DND-41 (cell line): ENCODE measurements around the gene HPCAL1.

ENCODE experiments used
- ATAC-seq: fragments of 200-7000 bp; cut with Tn5 transposase; 3 replicates; pipeline ENCODE4 v1.9.1; 2021; ENCODE audit warnings: low read depth; ENCODE audit not compliant: insufficient read depth
- DNase-seq: peaks from one replicate; pipeline ENCODE4 v3.0.0-alpha.2; 2020
- H2AFZ ChIP-seq: 2 replicates; pipeline ENCODE4 v1.6.0; 2012; ENCODE audit warnings: low read depth, low read length
- H3K27ac ChIP-seq: 2 replicates; pipeline ENCODE4 v1.5.1; 2012; ENCODE audit warnings: low read length, inconsistent platforms
- H3K27me3 ChIP-seq: fragments of 200-600 bp; sonication (generic); 2 replicates; pipeline ENCODE4 v1.6.0; 2012; ENCODE audit warnings: low read length, mild to moderate bottlenecking, inconsistent platforms; ENCODE audit not compliant: insufficient read depth, poor library complexity
- H3K36me3 ChIP-seq: 2 replicates; pipeline ENCODE4 v1.5.1; 2012; ENCODE audit warnings: low read length, inconsistent platforms; ENCODE audit not compliant: insufficient read depth
- H3K4me1 ChIP-seq: 2 replicates; pipeline ENCODE4 v1.5.1; 2012; ENCODE audit warnings: mild to moderate bottlenecking, low read length; ENCODE audit not compliant: insufficient read depth
- H3K4me2 ChIP-seq: 2 replicates; pipeline ENCODE4 v1.6.0; 2012; ENCODE audit warnings: mild to moderate bottlenecking, moderate library complexity, low read length, inconsistent platforms; ENCODE audit not compliant: insufficient read depth
- H3K4me3 ChIP-seq, 2 experiments: fragments of 200-600 bp in 1 of 2; shearing (Covaris generic) in 1 of 2; 2 replicates each; pipeline ENCODE4 v1.5.1; 2012 to 2016; ENCODE audit warnings: inconsistent platforms in 2 of 2, low read length in 2 of 2, mild to moderate bottlenecking in 2 of 2, low read depth in 1 of 2, moderate library complexity in 1 of 2
- H3K79me2 ChIP-seq: 2 replicates; pipeline ENCODE4 v1.6.0; 2012; ENCODE audit warnings: low read length, inconsistent platforms; ENCODE audit not compliant: insufficient read depth
- H3K9ac ChIP-seq: 2 replicates; pipeline ENCODE4 v1.6.0; 2012; ENCODE audit warnings: low read depth, mild to moderate bottlenecking, inconsistent platforms, low read length, moderate library complexity
- H3K9me3 ChIP-seq: 2 replicates; pipeline ENCODE4 v1.5.1; 2012; ENCODE audit warnings: low read length, moderate library complexity, mild to moderate bottlenecking, inconsistent platforms; ENCODE audit not compliant: insufficient read depth, severe bottlenecking
- H4K20me1 ChIP-seq: 2 replicates; pipeline ENCODE4 v1.6.0; 2012; ENCODE audit warnings: low read length; ENCODE audit not compliant: insufficient read depth
- CTCF ChIP-seq: IDR thresholded peaks from 2 replicates; pipeline ENCODE4 v1.5.1; 2012; ENCODE audit warnings: borderline replicate concordance, low read length, moderate library complexity, mild to moderate bottlenecking; ENCODE audit not compliant: poor library complexity, severe bottlenecking; ENCODE audit errors: extremely low read depth
- EZH2 ChIP-seq: IDR thresholded peaks from 3 replicates; pipeline ENCODE4 v1.6.1; 2012; ENCODE audit warnings: borderline replicate concordance, low read depth, mild to moderate bottlenecking, moderate library complexity, low read length, inconsistent platforms; ENCODE audit not compliant: severe bottlenecking

The HPCAL1 gene

GRCh38 chr2:10271946-10272345, 30.8 kb upstream of the HPCAL1 start:
- H3K4me3 ChIP-seq, result no peak overlapping the region
- no peaks in the 10 kb centered on the region for H3K36me3 ChIP-seq
- H3K27me3 ChIP-seq, result peaks cover 3% of the 10 kb centered on the region
- DNase-seq (no peak), ATAC-seq (no peak)
- no peaks in the 10 kb centered on the region for H3K9me3 ChIP-seq
- H3K79me2 ChIP-seq, result no peaks in the 10 kb centered on the region
- H3K27ac ChIP-seq, result no peak overlapping the region
- H2AFZ ChIP-seq, result no peak overlapping the region
- no peak overlapping the region for H3K4me2 ChIP-seq
- no peak overlapping the region for H3K9ac ChIP-seq
- TF ChIP-seq CTCF, result no peak
- no peak for TF ChIP-seq EZH2
- H3K4me1 ChIP-seq, result no peaks in the 10 kb centered on the region
- no peaks in the 10 kb centered on the region for H4K20me1 ChIP-seq

DNA sequence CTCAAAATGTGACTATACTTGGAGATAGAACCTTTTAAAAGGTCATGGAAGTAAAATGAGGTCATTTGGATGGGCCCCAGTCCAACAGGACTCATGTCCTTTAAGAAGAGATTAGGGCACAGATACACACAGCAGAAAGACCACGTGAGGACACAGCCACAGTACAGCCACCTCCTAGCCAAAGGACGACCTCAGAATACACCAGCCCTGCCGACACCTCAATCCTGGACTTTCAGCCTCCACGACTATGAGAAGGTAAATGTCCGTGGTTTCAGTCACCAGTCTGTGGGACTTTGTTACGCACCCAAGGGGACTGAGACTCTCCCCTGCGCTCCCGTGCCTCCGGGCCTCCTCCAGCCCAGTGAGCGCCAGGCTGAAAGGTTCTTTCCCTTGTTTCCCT, 30.2 kb upstream of the HPCAL1 start:
- no peak overlapping the region for H3K9ac ChIP-seq
- DNase-seq (no peak), ATAC-seq (no peak)
- H3K4me1 ChIP-seq, result no peaks in the 10 kb centered on the region
- no peaks in the 10 kb centered on the region for H3K9me3 ChIP-seq
- no peak overlapping the region for H3K4me2 ChIP-seq
- no peaks in the 10 kb centered on the region for H3K36me3 ChIP-seq
- H3K27me3 ChIP-seq, result peaks cover 3% of the 10 kb centered on the region
- no peak overlapping the region for H2AFZ ChIP-seq
- no peaks in the 10 kb centered on the region for H3K79me2 ChIP-seq
- H3K4me3 ChIP-seq, result no peak overlapping the region
- no peak for TF ChIP-seq EZH2
- no peak for TF ChIP-seq CTCF
- no peak overlapping the region for H3K27ac ChIP-seq
- peaks cover 3% of the 10 kb centered on the region; the same call in 1 of the 2 replicates for H4K20me1 ChIP-seq

DNA sequence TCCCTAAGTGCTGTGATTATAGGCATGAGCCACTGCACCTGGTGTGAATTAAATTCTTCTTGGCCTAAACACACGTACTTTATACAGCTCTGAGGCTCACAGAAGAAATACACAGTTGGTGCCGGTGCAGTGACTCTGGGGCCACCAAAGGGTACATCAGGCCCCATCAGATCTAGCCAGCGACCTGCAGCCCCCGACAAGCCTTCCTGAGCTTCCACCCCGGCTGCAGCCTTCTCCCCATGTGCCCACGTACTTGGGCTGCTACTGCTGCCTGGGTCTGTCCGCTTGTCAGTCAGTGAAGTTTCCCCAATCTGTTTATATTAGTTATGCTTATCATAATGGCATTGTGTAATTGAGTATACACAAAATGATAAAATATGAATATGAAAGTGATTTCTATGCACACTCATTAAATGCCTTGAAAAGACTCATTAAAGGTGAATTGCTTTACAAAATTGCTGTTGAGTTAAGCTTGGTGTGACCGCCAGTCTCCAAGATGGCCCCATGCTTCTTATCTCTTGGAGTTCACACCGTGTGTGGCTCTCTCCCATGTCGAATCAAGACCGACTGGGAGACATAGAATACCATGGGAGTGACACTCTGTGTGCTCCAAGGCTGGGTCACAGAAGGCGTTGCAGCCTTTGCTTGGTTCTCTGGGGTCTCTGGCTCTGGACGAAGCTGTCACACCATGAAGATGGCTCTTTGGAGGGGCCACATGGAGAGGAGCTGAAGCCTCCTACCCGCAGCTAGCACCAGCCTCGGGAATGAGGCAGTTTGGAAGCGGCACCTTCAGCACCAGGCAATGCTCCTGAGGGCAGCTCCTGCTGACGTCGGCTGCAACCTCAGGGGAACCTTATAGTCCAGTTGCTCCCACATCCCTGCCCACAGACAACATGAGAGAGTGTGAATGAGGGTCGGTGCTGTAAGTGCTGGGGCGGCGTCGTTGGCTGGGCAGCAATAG, 29.2 kb upstream of the HPCAL1 start:
- Histone ChIP-seq H3K27ac (no peak overlapping the region), H3K27me3 (peaks cover 7% of the 10 kb centered on the region), H3K4me3 (no peak overlapping the region), H4K20me1 (peaks cover 5% of the 10 kb centered on the region; the same call in 1 of the 2 replicates), H3K9ac (no peak overlapping the region), H3K36me3 (no peaks in the 10 kb centered on the region), H3K4me2 (no peak overlapping the region), H3K4me1 (no peaks in the 10 kb centered on the region), H3K79me2 (no peaks in the 10 kb centered on the region), H2AFZ (no peak overlapping the region), H3K9me3 (no peaks in the 10 kb centered on the region)
- TF ChIP-seq CTCF, result no peak
- no peak for TF ChIP-seq EZH2
- ATAC-seq (no peak), DNase-seq (no peak)
